ENCODE results near the gene ELAVL1. TPM values are rescaled to one million over a fixed set of nuclear protein-coding genes. Genes with fewer than 3 reads are reported as not detected.

ELAVL1 gene
- total RNA-seq, 1 donor from 2014 or later: 50.5 TPM

DNA sequence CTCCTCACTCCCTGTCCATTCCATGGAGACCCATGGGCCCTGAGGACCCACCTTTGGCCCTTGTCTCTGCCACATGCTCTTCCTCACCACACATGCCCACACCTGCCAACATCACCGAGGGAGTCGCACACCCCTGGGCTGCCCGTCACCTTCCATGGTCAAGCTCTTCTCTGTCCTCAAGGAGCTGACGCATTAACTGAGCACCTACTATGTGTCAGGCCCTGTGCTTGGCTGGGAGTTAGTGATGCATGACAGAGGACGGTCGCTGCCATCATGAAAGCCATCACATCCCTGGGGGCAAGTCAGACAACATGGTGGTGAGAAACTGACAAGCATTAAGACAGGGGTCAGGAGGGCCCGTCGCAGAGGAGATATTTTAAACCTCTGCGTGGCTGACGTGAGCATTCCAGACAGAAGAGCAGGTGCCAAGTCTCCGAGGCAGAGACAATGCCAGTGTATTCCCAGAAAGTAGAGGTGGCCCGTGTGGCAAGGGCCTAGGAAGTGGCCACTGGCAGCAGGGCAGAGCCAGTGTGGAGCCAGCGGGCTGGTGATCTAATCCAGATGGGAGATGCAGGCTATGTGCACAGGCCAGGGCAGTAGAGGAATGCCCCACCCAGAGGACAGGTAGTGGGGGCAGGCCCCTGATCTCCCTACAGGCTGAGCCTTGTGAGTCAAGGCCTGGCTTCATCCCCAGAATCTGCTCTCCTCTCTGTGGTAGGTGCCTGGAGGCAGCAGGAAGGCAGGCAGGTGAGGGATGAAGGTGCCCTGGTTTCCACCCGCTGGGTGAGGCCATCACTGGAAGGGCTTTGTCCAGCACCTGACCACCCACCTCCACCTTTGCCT lies 21.2 kb downstream of the ELAVL1 start:
- intact Hi-C loops (cut with micrococcal nuclease): no loop called here
- peak overlapping the region; percentile 78 for H3K27ac ChIP-seq (replicated peaks)
- H3K27me3 ChIP-seq (ENCODE audit: low read depth): no peaks in the 10 kb centered on the region
- H3K36me3 ChIP-seq: peaks cover 70% of the 10 kb centered on the region
- H3K4me1 ChIP-seq: peaks cover 75% of the 10 kb centered on the region
- H3K9me3 ChIP-seq (replicated peaks): no peaks in the 10 kb centered on the region
- DNase-seq: no peak
- H3K4me3 ChIP-seq: no peak overlapping the region
- TF ChIP-seq, protein P1, sequence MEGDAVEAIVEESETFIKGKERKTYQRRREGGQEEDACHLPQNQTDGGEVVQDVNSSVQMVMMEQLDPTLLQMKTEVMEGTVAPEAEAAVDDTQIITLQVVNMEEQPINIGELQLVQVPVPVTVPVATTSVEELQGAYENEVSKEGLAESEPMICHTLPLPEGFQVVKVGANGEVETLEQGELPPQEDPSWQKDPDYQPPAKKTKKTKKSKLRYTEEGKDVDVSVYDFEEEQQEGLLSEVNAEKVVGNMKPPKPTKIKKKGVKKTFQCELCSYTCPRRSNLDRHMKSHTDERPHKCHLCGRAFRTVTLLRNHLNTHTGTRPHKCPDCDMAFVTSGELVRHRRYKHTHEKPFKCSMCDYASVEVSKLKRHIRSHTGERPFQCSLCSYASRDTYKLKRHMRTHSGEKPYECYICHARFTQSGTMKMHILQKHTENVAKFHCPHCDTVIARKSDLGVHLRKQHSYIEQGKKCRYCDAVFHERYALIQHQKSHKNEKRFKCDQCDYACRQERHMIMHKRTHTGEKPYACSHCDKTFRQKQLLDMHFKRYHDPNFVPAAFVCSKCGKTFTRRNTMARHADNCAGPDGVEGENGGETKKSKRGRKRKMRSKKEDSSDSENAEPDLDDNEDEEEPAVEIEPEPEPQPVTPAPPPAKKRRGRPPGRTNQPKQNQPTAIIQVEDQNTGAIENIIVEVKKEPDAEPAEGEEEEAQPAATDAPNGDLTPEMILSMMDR (IDR thresholded peaks at IDR 0.05; ENCODE audit: borderline replicate concordance): no peak

DNA sequence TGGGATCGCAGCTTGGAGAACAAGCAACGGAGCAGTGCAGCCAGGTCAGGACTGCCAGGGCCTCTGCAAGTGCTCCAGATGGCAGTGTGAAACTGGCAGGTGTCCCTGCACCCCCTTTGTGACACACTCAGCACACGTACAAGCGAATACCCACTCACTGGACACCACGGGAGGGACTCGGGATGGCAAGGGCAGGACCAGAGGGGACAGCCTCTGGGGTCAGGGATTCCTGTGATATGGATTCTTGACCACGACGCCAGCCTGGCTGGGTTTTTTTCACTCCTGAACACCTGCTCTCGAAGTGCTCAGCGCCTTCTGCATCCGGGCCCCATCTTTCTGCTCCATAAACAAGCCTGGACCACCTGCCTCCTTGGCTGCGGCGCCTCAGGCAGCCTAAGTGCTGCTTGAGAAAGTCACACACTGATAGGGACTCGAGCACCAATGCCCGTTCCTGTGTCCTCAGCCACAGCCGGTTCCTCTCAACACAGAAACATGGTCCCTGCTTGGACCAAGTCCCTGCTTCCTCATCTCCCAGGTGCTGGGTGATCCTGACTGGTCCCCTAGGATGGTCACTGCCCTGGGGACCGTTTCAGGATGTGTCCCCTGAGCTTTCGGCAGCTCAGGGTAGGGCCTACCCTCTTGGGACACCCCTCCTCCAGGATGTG lies 22.0 kb downstream of the ELAVL1 start:
- TF ChIP-seq, protein P1 (IDR thresholded peaks at IDR 0.05; ENCODE audit: borderline replicate concordance): no peak
- no peaks in the 10 kb centered on the region for H3K9me3 ChIP-seq (replicated peaks)
- peak overlapping the region; percentile 4 for H3K4me3 ChIP-seq
- intact Hi-C loops (cut with micrococcal nuclease): no loop called here
- peaks cover 70% of the 10 kb centered on the region for H3K36me3 ChIP-seq
- DNase-seq: no peak
- H3K27me3 ChIP-seq (ENCODE audit: low read depth): no peaks in the 10 kb centered on the region
- peak overlapping the region; percentile 78 for H3K27ac ChIP-seq (replicated peaks)
- peaks cover 74% of the 10 kb centered on the region for H3K4me1 ChIP-seq

DNA sequence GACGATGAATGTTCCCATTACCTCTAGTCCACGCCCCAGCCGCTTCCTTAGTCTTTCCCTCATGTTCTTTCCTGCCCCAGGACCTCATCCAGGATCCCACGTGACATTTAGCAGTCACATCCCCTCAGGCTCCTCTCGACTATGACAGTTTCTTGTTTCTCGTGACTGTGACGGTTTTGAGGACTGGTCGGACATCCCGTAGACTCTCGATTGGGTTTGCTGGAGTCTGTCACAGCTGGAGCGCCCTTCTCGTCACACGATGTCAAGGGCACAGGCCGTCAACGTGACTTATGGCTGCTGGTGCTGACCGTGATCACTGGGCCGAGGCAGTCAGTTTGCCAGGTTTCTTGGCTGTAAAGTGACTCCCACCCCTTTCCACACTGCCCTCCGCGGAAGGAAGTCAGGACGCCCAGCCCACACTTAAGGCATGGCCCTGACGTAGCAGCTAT lies 22.8 kb downstream of the ELAVL1 start:
- TF ChIP-seq, protein P1 (IDR thresholded peaks at IDR 0.05; ENCODE audit: borderline replicate concordance): no peak
- Histone ChIP-seq H3K27ac (replicated peaks) (peak overlapping the region; percentile 78), H3K27me3 (ENCODE audit: low read depth) (no peaks in the 10 kb centered on the region), H3K36me3 (peaks cover 70% of the 10 kb centered on the region), H3K9me3 (replicated peaks) (no peaks in the 10 kb centered on the region), H3K4me3 (peak overlapping the region; percentile 4), H3K4me1 (peaks cover 72% of the 10 kb centered on the region)
- intact Hi-C loops (cut with micrococcal nuclease): no loop called here
- no peak for DNase-seq

DNA sequence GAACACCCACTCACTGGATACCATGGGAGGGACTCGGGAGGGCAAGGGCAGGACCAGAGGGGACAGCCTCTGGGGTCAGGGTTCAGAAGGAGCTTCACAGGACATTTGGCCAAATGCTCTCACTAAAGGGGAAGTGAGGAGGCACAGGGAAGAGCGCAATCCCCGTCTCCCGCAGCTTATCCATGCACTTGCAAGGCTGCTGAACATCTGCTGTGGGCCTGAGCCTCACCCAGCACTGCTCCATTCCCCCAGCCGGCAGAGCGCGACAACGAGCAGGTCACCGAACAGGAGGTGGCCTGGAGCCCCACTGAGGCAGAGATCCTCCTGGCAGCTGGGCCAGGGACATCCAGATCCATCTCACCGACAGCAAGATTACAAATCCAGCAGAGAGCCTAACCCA lies 23.3 kb downstream of the ELAVL1 start:
- Histone ChIP-seq H3K27me3 (ENCODE audit: low read depth) (no peaks in the 10 kb centered on the region), H3K9me3 (replicated peaks) (no peaks in the 10 kb centered on the region), H3K27ac (replicated peaks) (peak overlapping the region; percentile 78), H3K4me1 (peaks cover 67% of the 10 kb centered on the region), H3K36me3 (peaks cover 75% of the 10 kb centered on the region), H3K4me3 (peak overlapping the region; percentile 4)
- intact Hi-C loops (cut with micrococcal nuclease): no loop called here
- no peak for DNase-seq
- TF ChIP-seq, protein P1 (IDR thresholded peaks at IDR 0.05; ENCODE audit: borderline replicate concordance): no peak

DNA sequence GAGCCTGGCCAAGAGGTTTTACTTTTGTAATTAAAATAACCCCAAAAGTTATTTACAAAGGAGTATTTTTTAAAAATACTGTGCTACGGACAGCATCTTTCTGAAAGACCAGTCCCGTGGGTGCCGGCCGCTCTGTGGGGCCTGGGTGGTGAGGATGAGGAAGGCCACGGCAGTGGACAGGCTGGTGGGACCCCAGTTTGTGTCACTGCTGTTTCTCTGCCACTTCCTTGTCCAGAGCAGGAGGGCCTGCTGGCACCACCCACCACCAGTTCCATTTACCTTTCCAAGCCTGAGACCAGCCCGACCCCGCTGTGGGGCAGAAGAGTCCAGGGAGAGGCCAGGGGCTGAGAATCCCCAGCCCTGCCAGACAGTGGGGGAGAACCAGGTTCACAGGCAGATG lies 23.8 kb downstream of the ELAVL1 start:
- TF ChIP-seq, protein P1 (IDR thresholded peaks at IDR 0.05; ENCODE audit: borderline replicate concordance): no peak
- Histone ChIP-seq H3K27me3 (ENCODE audit: low read depth) (no peaks in the 10 kb centered on the region), H3K27ac (replicated peaks) (peak overlapping the region; percentile 78), H3K36me3 (peaks cover 80% of the 10 kb centered on the region), H3K9me3 (replicated peaks) (no peaks in the 10 kb centered on the region), H3K4me3 (no peak overlapping the region), H3K4me1 (peaks cover 62% of the 10 kb centered on the region)
- intact Hi-C loops (cut with micrococcal nuclease): no loop called here
- no peak for DNase-seq

Measured in left ventricle myocardium inferior (tissue), 1 donor.